DLD1 (cell line): ENCODE data around the gene HEBP2.
"Not testable (repeated sequence)": the region's sequence is repeated elsewhere in the genome, so short reads cannot be mapped to it uniquely, and the experiment has no call there.

Experiments used
- in situ Hi-C: cut with HindIII; loops from 2 replicates; pipeline ENCODE4 v1.10.0; 2017; ENCODE audit warnings: low sequenced_read_pairs

HEBP2 gene

DNA sequence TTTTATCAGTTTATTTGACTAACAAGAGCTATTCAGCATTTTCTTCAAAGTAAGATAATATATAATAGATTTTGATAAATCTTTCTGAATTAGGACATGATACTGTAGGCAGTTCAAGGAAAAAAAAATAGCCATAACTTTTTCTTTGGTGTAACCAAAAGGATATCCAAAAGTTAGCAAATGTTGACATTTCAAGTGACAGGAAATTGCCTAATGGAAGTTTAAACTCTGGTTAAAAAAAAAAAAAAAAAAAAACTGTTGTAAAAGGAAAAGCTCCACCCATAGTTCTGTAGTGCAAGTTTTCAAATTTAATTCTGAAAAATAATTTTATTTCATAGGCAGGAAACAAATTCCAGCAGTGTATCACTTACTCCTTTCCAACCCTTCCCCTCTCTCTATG lies 18.8 kb downstream of the HEBP2 start:
- in situ Hi-C loops, result no loop called here

DNA sequence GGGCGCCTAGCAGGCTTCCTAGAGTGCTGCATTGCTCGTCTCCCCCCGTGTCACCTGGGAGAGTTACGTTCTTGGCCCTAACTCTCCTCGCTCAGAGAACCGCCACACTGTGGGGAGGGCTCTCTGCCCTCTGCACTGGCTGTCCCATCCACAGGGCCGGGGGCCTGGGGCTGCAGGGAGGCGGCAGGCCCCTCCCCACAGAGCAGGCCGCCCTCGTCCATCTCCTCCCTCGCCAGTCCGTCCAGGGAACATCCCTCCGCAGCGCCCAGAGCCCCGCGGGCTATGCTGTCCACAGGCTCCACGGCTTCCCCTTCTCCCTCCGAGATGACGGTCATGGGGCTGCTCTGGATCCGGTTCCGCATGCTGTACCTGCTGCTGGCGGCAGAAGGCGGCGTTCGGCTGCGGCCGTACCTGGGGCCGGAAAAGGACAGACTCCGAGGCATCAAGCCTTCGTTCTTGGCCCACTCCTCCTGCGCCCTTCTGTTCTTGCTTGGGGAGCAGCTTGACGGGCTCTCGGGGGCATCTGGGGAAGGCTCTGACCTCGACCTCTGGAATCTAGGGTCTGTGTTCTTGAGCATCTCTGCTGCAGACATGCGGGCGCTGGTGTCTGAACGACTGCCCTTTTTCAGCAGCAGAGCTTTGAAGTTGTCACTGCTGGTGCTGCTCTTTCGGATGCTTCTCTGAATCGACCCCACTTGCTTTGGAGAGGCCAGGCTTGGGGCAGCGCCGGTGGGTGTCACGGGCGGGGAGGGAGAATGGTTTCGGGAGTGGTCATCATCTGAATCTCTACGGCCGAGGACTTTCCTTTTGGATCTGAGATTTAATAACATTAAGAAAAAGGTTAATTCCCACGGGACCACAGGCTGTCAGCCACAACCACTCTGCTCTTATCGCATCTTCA lies 20.2 kb downstream of the HEBP2 start:
- in situ Hi-C loops, result no loop called here

DNA sequence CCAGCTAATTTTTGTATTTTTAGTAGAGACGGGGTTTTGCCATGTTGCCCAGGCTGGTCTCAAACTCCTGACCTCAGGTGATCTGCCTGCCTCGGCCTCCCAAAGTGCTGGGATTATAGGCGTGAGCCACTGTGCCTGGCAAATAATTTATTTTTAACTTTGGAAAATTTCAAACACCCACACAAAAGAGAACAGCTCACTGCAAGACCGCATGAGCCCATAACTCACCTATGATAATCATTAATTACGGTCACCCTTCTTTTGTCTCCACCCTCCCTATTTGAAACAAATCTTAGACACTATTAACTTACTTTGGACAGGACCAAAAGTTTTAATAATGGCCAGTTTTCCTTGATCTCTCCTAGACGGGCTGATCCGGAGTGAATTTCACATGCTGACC lies 21.2 kb downstream of the HEBP2 start:
- in situ Hi-C loops, result not testable (repeated sequence)

DNA sequence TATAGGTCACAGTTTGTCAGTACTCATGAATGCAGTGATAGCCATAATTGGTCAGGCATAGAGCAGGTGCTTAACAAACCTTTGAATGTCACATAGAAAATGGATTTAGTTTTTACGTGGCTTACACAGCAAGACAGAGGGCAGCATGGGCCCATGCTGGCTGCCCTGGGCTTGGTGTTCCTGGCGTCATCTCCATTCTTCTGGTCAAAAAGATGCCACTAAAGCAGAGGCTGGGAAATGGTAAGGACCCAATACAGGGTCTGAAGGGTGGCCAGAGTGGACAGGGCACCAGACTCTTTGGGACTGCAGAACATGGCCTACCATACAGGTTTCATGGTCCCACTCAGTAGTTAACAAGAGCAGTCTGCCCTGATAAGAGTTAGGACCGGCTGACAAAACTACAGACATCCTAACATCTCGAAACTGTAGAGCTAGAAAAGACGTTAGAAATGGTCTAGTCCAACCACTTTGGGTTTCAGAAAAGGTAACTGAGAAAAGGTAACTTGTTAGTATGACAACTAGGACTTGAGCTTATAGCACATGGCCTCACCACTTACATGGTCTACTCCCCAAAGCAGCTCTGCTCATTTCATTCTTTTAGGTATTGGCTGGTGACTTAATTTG lies 22.6 kb downstream of the HEBP2 start:
- in situ Hi-C loops, result no loop called here

GRCh38 chr6:138427701-138428100 lies 23.7 kb downstream of the HEBP2 start:
- in situ Hi-C loops, result no loop called here

DNA sequence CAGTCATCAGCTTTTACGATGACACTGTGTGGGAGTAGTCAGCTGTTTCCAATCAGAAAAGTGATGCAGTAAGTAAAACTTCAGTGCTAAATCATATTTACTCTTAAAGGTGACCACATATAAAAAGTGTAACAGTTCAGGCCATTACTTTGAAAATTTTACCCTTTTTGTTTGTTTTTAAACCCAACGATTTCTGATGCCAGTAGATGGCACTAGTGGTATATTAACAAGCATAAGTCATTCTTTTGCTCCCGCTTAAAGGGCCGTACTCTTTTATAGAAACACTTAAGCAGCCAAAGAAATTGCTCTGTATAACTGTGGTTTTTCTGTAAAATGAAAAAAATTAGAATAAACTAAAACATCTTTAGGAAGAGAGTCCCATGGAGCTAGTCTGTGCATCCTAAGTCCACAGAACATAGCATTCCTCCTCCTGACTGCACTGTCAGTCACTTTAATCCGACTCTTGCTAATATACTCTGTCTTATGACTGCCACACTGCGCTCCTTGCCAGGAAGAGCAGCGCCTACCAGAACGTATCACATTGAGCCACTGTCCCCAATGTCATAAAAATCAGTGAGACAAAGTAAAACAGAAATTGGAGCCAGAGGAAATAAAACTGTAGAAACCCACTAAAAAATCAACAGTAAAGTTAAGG lies 25.0 kb downstream of the HEBP2 start:
- in situ Hi-C loops, result no loop called here

DNA sequence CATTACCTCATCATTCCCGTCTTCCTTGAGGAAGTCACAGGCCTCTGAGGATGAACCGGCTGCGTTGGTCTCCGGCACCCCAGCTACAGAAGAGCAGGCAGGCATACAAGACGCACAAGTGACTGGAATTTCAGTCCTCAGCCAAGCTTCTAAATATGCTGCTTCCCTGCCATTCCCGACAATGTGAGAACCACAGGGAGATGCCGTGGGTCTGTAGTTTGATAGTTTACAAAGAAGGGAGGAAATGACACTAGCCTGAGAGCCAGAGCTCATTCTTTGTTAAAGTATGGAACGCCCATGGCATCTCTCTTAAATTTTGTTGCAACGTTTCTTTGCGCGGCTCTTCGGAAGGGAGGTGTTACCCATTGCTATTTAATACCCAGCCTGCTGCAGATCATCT lies 25.7 kb downstream of the HEBP2 start:
- in situ Hi-C loops, result no loop called here

DNA sequence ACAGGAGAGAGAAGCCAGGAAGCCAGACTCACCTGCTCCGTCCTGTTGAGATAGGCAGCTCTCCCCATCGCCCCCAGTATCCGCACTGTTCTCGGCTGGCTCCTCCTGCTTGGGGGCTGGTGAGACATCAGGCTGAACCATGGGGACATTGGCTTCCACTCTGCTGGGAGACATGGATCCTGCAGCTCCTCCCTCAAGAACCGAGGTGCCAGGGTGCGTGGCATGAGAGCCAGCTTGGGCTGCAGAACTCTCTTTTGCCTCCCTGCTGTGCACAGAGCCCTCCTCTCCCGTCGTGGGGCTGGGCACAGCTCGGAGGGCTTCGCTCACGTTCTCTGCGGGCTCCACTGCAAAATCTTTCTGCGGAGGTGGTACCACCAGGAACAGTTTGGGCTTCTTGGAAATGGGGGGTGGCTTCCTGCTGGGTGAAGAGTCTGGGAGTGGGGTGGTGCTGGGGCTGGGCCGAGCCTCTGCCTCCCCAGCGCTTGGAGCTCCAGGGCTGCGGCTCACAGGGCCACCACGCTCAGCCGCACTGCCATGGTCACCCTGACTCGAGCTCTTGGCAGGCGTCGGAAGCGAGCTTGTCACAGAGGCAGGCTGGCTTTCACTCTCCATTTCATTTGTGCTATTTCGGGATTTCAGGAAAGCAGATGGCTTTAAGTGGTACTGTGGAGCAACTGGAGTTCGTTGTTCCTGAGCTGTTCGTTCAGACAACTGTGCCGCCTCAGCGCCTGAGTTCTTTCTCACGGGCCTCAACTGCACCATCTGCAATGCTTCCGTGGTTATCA lies 26.5 kb downstream of the HEBP2 start:
- in situ Hi-C loops, result no loop called here

DNA sequence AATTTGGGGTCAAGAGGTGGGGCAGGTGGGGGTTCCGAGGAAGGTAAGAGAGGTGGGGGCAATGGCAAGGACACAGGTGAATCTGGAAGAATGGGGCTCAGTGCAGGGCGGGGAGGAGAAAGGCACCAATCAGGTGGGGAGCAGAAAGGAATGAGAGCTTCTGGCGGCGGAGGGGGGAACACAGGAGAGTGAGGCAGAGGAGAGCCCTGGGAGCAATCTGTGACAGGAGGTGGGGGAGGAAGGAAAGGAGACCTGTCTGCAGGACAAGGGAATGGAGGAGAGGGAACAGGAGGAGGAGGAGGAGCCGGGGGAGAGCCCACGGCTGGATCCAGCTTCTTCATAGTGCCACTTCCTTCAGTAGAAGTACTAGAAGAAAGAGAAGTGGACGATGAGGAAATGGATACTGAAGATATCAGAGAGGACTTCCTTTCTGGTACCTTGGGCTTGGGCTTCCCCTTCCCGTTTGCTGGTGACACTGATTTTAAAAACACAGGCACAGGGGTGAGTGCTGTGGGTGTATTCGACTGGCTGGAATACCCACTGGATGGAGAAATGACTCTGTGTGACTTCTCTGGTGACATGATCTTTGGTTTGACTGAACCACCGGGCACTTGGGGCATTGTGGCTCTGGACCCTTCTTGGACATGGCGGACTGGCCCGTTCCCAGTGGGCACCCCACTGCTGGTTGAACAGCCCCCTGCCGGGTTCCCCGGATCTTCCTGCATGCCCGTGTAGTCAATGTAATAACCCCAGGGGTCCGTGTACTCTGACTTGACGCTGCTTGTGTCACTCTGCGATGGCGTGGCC lies 27.4 kb downstream of the HEBP2 start:
- in situ Hi-C loops, result no loop called here

GRCh38 chr6:138432063-138432356 lies 28.0 kb downstream of the HEBP2 start:
- in situ Hi-C loops, result no loop called here

- in situ Hi-C loops, result no loop called here
Measured at GRCh38 chr6:138434096-138434495, 30.1 kb downstream of the HEBP2 start.

GRCh38 chr6:138434925-138435324 lies 30.9 kb downstream of the HEBP2 start:
- in situ Hi-C loops, result no loop called here

DNA sequence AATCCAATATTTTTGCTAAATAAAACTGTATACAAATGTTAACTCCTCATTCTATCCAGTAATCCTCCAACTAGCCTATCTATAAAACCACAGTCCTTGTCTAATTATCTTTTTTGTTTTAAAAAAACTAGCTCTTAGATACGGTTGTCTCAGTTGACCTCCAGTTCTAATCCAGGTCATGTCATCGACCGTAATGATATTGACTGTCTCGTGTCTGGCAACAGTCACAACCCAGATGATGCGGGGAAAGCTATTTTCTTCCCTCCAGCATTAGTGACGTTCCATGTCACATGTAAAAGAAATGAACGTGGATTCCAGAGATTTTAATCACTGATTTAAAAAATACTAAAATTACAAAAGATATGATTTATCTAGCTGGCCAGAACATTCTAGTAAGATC lies 35.5 kb downstream of the HEBP2 start:
- in situ Hi-C loops, result no loop called here

- in situ Hi-C loops, result no loop called here
Measured at GRCh38 chr6:138440296-138440695, 36.3 kb downstream of the HEBP2 start.

DNA sequence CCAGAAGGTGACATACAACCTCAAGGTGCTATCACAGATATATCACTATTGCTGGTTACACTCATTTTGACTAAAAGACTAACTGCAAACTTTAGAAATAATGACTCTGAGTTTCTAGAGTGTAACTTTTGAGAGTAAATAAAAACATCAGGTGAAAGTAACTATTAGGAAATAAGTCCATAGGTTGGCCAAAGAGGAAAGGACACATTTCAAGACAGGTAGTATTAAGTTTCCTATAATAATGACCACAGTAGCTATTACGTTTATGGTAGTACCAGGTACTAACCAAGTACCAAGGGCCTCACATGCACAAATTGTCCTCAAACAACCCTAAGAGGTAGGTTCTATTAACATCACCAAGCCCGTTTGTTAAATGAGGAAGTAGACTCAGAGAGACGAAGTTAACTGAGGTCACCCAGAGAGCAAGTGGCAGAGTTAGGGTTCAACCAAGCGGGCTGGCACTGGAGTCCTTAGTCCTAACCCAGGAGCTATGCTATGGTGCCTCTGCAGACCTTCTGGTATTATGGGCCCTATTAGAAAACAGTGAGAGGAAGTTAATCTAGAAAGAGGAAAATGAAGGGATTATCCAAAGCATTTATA lies 36.8 kb downstream of the HEBP2 start:
- in situ Hi-C loops, result no loop called here

DNA sequence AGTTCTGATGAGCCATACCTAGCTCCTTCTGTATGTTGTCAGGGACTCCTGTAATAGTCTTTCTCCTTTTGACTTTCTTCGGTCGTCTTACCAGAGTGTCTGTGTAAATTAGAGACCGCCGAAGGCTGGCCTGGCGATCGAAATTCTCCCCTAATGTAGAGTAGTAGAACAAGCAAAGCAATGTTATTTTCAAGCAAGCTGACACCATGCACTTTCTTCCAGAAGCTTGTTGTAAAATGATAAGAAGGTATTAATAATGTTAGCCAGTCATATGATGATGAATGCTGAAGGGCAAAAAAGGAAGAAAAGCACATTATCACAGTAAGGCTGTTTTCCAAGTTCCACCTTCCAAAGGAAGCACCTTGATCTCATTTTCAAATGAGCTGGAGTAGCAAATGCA lies 37.9 kb downstream of the HEBP2 start:
- in situ Hi-C loops, result no loop called here

DNA sequence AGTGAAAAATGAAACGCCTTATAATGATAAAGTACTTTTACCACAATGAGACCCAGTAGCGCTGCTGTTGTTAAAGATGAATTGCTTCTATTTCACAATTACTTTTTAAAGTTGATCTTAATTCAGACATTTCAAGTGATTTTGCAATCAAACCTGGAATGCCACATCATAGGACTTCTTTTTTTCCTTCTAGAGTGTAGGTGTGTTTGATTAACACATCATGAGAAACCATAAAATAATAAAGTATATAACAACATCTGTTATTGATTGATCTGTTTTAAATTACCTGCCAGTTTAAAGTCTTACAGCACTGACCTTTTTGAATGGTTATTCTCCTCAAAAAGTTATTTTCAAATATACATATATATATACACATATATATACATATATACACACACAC lies 38.6 kb downstream of the HEBP2 start:
- in situ Hi-C loops, result no loop called here

- in situ Hi-C loops, result no loop called here
Measured at GRCh38 chr6:138443979-138444378, 40.0 kb downstream of the HEBP2 start.

- in situ Hi-C loops, result no loop called here
Measured at GRCh38 chr6:138446821-138447220, 42.8 kb downstream of the HEBP2 start.

DNA sequence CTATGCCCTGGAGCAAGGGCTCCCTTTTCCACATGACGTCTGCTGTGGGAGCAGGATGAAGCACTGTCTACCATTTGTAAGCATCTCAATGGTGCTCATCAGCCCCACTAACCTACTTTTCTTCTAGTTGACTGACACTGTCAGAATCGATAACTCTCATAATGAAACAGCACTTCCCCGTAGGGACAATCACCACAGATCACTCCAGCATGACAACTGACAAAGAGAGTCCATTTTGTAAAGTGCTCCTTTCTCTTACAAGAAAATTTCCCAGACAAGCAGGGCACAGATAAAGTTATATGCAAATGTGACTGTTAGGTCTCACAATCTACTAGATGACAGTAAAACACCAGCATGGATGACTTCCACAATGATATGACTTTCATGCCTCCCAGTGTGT lies 46.4 kb downstream of the HEBP2 start:
- in situ Hi-C loops, result no loop called here
